GM12892 (cell line): ENCODE results near the gene CRYBA2.
A peak's percentile ranks its signal among the peaks of the same experiment; 100 is the strongest.

ENCODE experiments used
- DNase-seq: peaks from one replicate; pipeline ENCODE4 v3.0.0; 2011; ENCODE audit not compliant: insufficient read length
- FAIRE-seq: peaks from 2 replicates; lab custom pipeline; 2011; peaks lifted over from hg19 to GRCh38; lab: Jason Lieb, UNC
- POLR2A ChIP-seq: IDR thresholded peaks from 2 replicates; pipeline ENCODE4 v1.6.1; 2011; ENCODE audit warnings: low read depth, low read length, control low read depth
- POLR2AphosphoS5 ChIP-seq: IDR thresholded peaks from 2 replicates; pipeline ENCODE4 v1.6.1; 2011; ENCODE audit warnings: low read depth, low read length, control low read depth
- TAF1 ChIP-seq: IDR thresholded peaks from 2 replicates; pipeline ENCODE4 v1.6.1; 2011; ENCODE audit warnings: low read depth, mild to moderate bottlenecking, control low read depth, low read length, borderline replicate concordance

The CRYBA2 gene

GRCh38 chr2:219001577-219002394, 8.6 kb upstream of the CRYBA2 start:
- FAIRE-seq (no peak), DNase-seq (no peak)
- TF ChIP-seq TAF1, result no peak
- no peak for TF ChIP-seq POLR2A
- TF ChIP-seq POLR2AphosphoS5, result no peak

GRCh38 chr2:219001100-219001576, 7.9 kb upstream of the CRYBA2 start:
- FAIRE-seq (no peak), DNase-seq (no peak)

GRCh38 chr2:219000569-219000960, 7.3 kb upstream of the CRYBA2 start:
- TF ChIP-seq POLR2A (no peak), TAF1 (no peak), POLR2AphosphoS5 (no peak)
- no peak for FAIRE-seq
- DNase-seq, result no peak

More at GRCh38 chr2:219001100-219001576, 7.9 kb upstream of the CRYBA2 start:
- TF ChIP-seq TAF1 (no peak), POLR2A (no peak)

- no peak for DNase-seq
These were observed 6.8 kb upstream of the CRYBA2 start for GRCh38 chr2:218999881-219000568.

GRCh38 chr2:218999021-218999880, 6.0 kb upstream of the CRYBA2 start:
- DNase-seq (no peak), FAIRE-seq (no peak)
- TF ChIP-seq POLR2A (no peak), TAF1 (no peak), POLR2AphosphoS5 (no peak)

More at GRCh38 chr2:218999881-219000568, 6.8 kb upstream of the CRYBA2 start:
- no peak for FAIRE-seq
- TF ChIP-seq POLR2A, result no peak
- no peak for TF ChIP-seq POLR2AphosphoS5
- no peak for TF ChIP-seq TAF1

- DNase-seq, result no peak
- no peak for TF ChIP-seq POLR2AphosphoS5
- no peak for TF ChIP-seq POLR2A
- no peak for TF ChIP-seq TAF1
- no peak for FAIRE-seq
These were observed 5.3 kb upstream of the CRYBA2 start for GRCh38 chr2:218998414-218999002.

GRCh38 chr2:218997731-218998130, 4.5 kb upstream of the CRYBA2 start:
- DNase-seq, result no peak
- no peak for FAIRE-seq

GRCh38 chr2:218996937-218997336, 3.7 kb upstream of the CRYBA2 start:
- DNase-seq (no peak), FAIRE-seq (no peak)
- TF ChIP-seq TAF1, result no peak
- TF ChIP-seq POLR2A, result no peak
- no peak for TF ChIP-seq POLR2AphosphoS5

More at GRCh38 chr2:218997731-218998130, 4.5 kb upstream of the CRYBA2 start:
- TF ChIP-seq POLR2AphosphoS5, result no peak
- no peak for TF ChIP-seq TAF1
- TF ChIP-seq POLR2A, result no peak

GRCh38 chr2:218995972-218996711, 2.9 kb upstream of the CRYBA2 start:
- peak; percentile 87 for DNase-seq
- no peak for TF ChIP-seq TAF1
- TF ChIP-seq POLR2AphosphoS5, result no peak
- TF ChIP-seq POLR2A, result no peak
- FAIRE-seq, result peak; percentile 92

GRCh38 chr2:218995561-218995960, 2.3 kb upstream of the CRYBA2 start:
- no peak for TF ChIP-seq TAF1
- no peak for FAIRE-seq
- DNase-seq, result no peak
